ENCODE data around the gene TCP11.
"Not testable (repeated sequence)": the region's sequence is repeated elsewhere in the genome, so short reads cannot be mapped to it uniquely, and the experiment has no call there.

TCP11 gene

DNA sequence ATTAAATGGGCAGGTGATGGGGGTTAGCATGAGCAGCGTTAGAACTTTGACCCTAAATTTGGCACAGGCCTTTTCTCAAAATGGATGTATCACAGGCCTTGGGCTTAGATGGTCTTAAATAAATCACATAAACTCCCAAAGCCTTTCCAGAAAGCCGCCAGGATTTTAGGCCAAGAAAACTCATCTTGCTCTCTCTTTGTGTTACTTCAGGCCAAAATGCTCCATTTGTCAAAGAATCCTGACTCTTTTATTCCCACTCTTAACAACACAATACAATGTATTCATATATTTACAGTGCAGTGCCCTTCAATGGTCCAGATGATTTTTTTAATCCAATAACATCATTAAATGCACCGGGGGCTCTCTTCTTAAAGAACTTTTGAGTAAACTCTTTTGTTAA lies 5.9 kb upstream of the TCP11 start:
- DNase-seq, result no peak
- peaks cover 17% of the 10 kb centered on the region for H3K27me3 Mint-ChIP-seq
- CTCF ChIA-PET, result interaction anchor here (0.7 to 7.4 kb wide), 9 partner anchors 9 to 210 kb away, joined by 3 to 125 read pairs (median 5); no protein-coding TSS in a partner anchor

DNA sequence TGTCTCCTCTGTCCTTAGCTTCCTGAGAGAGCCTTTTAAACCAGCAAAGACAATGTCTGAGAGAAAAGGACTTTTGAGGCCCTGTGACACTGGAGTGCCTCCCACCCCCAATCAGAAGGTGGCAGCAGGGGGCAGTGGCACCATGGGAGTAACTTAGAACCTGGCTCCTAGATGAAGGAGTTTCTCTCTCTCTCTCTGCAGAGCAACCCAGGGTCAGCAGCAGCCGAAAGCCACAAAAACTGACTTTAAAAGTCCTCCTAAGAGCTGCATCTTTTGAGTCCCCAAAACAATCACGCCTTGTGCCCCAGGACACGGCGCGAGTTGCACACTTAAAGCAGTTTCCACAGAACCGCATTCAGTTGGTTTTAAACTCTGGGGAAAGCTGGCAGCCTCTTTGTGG lies 5.3 kb upstream of the TCP11 start:
- CTCF ChIA-PET, result interaction anchor here (0.7 to 7.4 kb wide), 9 partner anchors 9 to 160 kb away, joined by 3 to 125 read pairs (median 5); no protein-coding TSS in a partner anchor
- H3K9me3 Mint-ChIP-seq, result no peaks in the 10 kb centered on the region
- no peaks in the 10 kb centered on the region for H3K36me3 Mint-ChIP-seq
- no peak overlapping the region for H3K27ac Mint-ChIP-seq
- H3K4me1 Mint-ChIP-seq, result peaks cover 34% of the 10 kb centered on the region
- H3K4me3 Mint-ChIP-seq, result no peak overlapping the region
- DNase-seq, result peak; percentile 46
- H3K27me3 Mint-ChIP-seq, result peaks cover 23% of the 10 kb centered on the region

More for the DNA sequence above, 5.9 kb upstream of the TCP11 start:
- Mint-ChIP-seq H3K4me3 (no peak overlapping the region), H3K36me3 (no peaks in the 10 kb centered on the region), H3K27ac (no peak overlapping the region), H3K4me1 (peaks cover 30% of the 10 kb centered on the region), H3K9me3 (no peaks in the 10 kb centered on the region)

DNA sequence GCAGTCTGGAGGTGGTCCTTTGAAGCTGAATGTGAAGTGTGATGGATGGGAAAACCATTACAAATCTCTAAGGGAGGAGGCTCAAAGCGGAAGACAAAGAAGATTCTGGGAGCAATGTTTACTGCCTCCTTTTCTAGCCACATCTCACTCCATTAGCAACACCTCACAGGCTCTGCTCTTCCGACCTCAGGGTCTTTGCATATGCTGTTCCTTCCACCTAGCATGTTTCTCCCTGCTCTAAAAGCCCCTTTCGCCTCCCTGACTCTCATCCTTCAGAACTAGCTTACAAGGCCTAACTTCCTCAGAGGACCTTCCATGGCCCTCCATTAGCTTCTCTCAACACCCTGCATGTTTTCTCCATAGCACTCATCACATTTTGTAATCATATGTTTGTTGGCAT lies 4.6 kb upstream of the TCP11 start:
- Mint-ChIP-seq H3K4me3 (no peak overlapping the region), H3K36me3 (no peaks in the 10 kb centered on the region), H3K27me3 (peaks cover 27% of the 10 kb centered on the region), H3K27ac (no peak overlapping the region), H3K9me3 (no peaks in the 10 kb centered on the region), H3K4me1 (peaks cover 35% of the 10 kb centered on the region)
- CTCF ChIA-PET, result interaction anchor here (1.2 to 7.4 kb wide), 5 partner anchors 10 to 153 kb away, joined by 3 to 125 read pairs (median 11); no protein-coding TSS in a partner anchor
- no peak for DNase-seq

DNA sequence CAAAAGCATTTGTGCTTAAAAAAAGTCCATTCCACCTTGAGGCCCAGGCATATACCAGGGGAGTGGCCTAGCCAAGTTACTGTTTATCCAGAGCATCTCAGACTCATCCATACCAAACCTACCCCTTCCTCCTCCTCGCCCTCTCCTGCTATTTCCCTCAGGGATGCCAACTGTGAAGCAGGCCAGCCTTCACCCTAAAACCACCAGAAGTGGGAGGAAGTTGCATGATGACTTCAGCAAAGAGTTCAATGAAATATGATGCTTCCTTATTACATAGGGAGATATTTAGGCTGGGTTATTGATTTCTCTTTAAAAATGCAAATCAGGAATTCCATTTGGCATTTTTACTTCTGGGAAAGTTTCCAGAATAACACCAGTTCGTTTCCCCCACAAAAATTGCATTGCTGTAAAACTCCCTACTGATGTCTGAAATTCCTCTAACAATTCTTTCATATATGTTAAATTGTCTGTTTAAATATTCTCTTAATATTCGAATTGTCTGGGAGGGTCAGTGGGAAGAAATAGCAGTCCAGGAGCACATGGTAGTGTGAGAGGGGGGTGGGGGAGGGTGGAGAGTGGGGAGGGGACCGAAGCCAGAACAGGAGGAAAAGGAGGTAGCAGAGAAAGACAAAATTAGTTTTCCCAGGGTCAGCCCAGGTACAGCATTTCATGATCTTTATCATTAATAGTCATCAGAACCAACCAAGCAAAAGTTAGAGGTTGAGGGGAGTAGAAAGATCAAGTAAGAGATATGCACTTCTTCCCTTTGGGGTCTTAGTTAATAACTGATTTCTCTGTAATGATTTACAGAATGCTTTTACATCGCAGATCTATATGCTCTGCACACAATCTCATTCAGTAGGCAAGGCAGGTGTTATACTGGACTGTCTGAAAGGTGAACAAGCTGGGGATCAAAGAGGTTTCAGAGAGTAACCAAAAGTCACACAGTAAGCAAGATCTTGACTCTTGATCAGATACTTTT lies 1.7 kb upstream of the TCP11 start:
- no peaks in the 10 kb centered on the region for H3K36me3 Mint-ChIP-seq
- H3K27ac Mint-ChIP-seq, result no peak overlapping the region
- peaks cover 29% of the 10 kb centered on the region for H3K4me1 Mint-ChIP-seq
- H3K4me3 Mint-ChIP-seq, result no peak overlapping the region
- H3K27me3 Mint-ChIP-seq, result peaks cover 30% of the 10 kb centered on the region
- no peak for DNase-seq
- no peaks in the 10 kb centered on the region for H3K9me3 Mint-ChIP-seq
- CTCF ChIA-PET, result interaction anchor here (1.4 kb wide), 1 partner anchor 103 kb away, joined by 3 read pairs; no protein-coding TSS in a partner anchor

DNA sequence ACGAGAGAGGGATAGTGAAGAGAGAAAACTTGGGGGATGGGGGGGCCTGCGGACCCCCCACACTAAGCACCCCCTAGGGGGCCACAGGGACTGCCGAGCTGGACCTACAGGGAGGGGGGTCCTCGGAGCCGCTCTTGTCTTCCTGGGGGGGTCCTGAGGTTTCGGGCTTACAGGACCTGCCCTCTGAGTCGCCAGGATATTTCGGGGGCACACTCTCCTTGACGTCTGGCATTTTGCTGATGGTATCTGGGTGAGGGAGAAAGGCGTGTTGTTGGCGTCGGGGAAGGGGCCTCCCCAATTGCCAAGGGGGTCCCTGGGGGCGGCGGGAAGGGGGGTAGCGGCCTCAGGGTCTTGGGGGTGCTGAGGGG lies 516 bp downstream of the TCP11 start:
- peaks cover 22% of the 10 kb centered on the region for H3K4me1 Mint-ChIP-seq
- CTCF ChIA-PET, result interaction anchor here (0.7 to 3.7 kb wide), 15 partner anchors 9 to 684 kb away, joined by 3 to 56 read pairs (median 4); no protein-coding TSS in a partner anchor
- no peak for DNase-seq
- peaks cover 27% of the 10 kb centered on the region for H3K27me3 Mint-ChIP-seq
- H3K4me3 Mint-ChIP-seq, result no peak overlapping the region
- H3K27ac Mint-ChIP-seq, result no peak overlapping the region
- no peaks in the 10 kb centered on the region for H3K9me3 Mint-ChIP-seq
- no peaks in the 10 kb centered on the region for H3K36me3 Mint-ChIP-seq

DNA sequence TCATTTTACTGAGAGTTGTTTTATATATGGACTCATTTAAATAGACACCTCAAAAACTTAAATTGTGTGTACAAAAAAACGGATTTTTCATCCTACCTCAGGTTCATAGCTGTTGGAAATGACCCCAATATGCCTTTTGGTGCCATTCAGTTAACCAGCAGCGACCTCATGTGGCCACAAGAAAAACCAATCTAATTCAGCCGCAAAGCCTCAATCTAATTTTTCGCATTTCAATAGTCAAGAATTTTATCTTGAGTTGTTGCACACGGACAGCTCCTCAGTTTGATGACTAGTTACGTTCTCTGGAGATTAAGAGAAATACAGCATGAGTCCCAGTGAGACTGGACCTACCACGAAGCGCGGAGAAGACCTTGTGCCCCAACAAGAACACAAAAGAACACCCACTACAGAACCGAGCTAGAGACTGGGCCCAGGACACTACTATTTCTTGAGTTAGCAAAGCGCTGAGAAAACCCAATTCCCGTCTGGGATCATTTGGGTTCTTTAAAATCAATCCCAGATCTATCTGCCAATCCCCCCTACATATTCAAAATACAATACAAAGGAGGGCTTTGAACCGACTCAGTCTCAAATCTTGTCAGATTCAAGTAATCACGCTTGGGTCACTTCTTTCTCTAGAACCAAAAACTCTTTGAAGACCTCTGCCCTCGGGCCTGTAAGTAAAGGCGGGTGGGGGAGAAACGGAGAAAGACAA lies 1.1 kb downstream of the TCP11 start:
- peaks cover 22% of the 10 kb centered on the region for H3K4me1 Mint-ChIP-seq
- CTCF ChIA-PET, result interaction anchor here (0.6 to 3.7 kb wide), 24 partner anchors 8 to 725 kb away, joined by 3 to 56 read pairs (median 3); no protein-coding TSS in a partner anchor
- H3K27ac Mint-ChIP-seq, result no peak overlapping the region
- no peaks in the 10 kb centered on the region for H3K36me3 Mint-ChIP-seq
- H3K4me3 Mint-ChIP-seq, result no peak overlapping the region
- H3K9me3 Mint-ChIP-seq, result no peaks in the 10 kb centered on the region
- peaks cover 27% of the 10 kb centered on the region for H3K27me3 Mint-ChIP-seq
- peak; percentile 69 for DNase-seq

DNA sequence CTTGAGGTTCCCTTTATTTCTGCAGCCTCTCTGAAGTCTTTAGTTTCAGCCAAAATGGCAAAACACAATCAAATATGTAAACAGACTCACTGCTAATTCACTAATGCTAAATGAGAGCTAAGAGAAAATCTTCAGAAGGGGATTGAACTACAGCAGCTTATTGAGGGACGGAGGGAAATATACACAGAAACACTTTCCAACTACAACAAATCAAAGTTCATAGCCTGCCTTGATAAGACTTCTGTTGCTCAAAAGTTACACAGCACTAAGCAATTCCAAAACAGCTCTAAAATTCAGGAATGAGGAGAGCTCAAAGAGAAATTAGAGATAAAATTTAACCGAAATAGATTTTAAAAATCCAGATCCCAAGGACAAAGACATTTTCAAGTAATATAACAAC lies 1.7 kb downstream of the TCP11 start:
- no peak for DNase-seq
- CTCF ChIA-PET, result interaction anchor here (0.6 to 3.7 kb wide), 22 partner anchors 9 to 725 kb away, joined by 3 to 56 read pairs (median 4); no protein-coding TSS in a partner anchor
- H3K27me3 Mint-ChIP-seq, result peaks cover 27% of the 10 kb centered on the region
- no peak overlapping the region for H3K4me3 Mint-ChIP-seq
- H3K27ac Mint-ChIP-seq, result no peak overlapping the region
- H3K4me1 Mint-ChIP-seq, result peaks cover 22% of the 10 kb centered on the region
- H3K9me3 Mint-ChIP-seq, result no peaks in the 10 kb centered on the region
- no peaks in the 10 kb centered on the region for H3K36me3 Mint-ChIP-seq

DNA sequence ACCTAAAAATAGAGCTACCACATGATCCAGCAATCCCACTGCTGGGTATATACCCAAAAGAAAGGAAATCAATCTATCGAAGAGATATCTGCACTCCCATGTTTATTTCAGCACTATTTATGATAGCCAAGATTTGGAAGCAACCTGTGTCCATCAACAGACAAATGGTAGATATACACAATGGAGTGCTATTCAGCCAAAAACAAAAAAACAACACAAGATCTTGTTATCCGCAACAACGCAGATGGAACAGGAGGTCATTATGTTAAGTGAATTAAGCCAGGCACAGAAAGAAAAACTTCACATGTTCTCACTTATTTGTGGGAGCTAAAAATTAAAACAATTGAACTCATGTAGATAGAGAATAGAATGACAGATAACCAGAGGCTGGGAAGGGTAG lies 2.9 kb downstream of the TCP11 start:
- Mint-ChIP-seq H3K27me3 (peaks cover 24% of the 10 kb centered on the region), H3K4me1 (peaks cover 20% of the 10 kb centered on the region)
- not testable (repeated sequence) for H3K4me3 Mint-ChIP-seq, H3K27ac Mint-ChIP-seq, H3K9me3 Mint-ChIP-seq, DNase-seq, H3K36me3 Mint-ChIP-seq
- CTCF ChIA-PET, result interaction anchor here (1.1 to 3.7 kb wide), 3 partner anchors 22 to 151 kb away, joined by 3 to 56 read pairs (median 6); no protein-coding TSS in a partner anchor

DNA sequence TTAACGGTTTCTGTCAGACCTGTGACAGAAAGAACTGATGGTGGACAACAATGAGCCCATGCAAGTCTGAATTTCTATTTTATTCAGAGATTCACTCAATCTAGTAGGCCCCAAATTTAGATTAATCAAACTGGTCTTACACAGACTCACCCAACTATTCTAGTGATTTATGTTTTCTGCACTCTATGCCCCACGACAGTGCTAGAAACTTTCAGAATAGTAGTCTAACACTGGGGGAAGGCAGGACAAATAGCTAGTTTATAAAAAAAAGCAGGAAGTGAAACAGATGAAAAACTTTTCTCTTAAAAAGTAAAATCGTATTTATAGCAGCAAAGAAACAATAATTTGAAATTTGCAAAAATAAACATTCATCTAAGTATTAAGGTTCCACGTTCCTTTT lies 5.0 kb downstream of the TCP11 start:
- H3K36me3 Mint-ChIP-seq, result no peaks in the 10 kb centered on the region
- CTCF ChIA-PET, result no interaction called here
- H3K4me1 Mint-ChIP-seq, result peaks cover 10% of the 10 kb centered on the region
- H3K27me3 Mint-ChIP-seq, result peaks cover 14% of the 10 kb centered on the region
- H3K9me3 Mint-ChIP-seq, result no peaks in the 10 kb centered on the region
- no peak for DNase-seq
- H3K4me3 Mint-ChIP-seq, result no peak overlapping the region
- no peak overlapping the region for H3K27ac Mint-ChIP-seq

DNA sequence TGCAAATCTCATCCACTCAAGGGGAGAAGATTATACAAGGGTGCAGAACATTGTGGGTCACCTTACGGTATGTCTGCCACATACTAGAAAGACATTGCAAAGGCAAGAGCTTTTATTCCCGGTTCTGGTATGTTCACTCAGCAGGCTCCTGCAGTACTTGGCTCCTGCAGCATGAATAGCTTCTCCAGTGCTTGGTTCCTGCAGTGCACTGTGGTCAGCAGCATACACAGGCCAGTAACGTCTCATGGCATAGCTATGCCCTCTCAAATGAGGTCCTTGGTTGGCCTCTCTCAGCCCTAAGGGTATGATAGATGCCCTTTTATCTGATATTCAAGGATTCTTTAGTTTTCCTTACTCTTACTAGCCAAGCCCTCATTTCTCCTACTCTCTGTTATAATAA lies 12.6 kb downstream of the TCP11 start:
- DNase-seq, result no peak
- H3K27ac Mint-ChIP-seq, result no peak overlapping the region
- peaks cover 27% of the 10 kb centered on the region for H3K27me3 Mint-ChIP-seq
- no peaks in the 10 kb centered on the region for H3K4me1 Mint-ChIP-seq
- H3K36me3 Mint-ChIP-seq, result no peaks in the 10 kb centered on the region
- CTCF ChIA-PET, result interaction anchor here (1.1 to 2.4 kb wide), 4 partner anchors 11 to 142 kb away, joined by 3 to 10 read pairs (median 6); no protein-coding TSS in a partner anchor
- no peak overlapping the region for H3K4me3 Mint-ChIP-seq
- H3K9me3 Mint-ChIP-seq, result no peaks in the 10 kb centered on the region

DNA sequence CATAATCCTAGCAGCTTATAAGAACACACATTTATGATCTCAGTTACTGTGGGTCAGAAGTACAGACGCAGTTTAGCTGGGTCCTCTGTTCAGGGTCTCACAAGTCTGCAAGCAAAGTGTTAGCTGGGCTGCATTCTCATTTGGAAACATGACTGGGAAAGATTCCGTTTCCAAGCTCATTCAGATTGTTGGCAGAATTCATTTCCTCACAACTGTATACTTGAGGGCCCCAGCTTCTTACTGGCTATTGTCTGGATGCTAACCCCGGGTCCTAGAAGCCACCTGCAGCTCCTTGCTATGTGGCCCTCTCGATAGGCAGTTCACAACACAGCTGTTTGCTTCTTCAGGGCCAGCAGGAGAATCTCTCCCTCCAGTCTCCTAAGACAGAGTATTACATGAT lies 13.1 kb downstream of the TCP11 start:
- Mint-ChIP-seq H3K36me3 (no peaks in the 10 kb centered on the region), H3K4me1 (no peaks in the 10 kb centered on the region), H3K9me3 (no peaks in the 10 kb centered on the region), H3K27me3 (peaks cover 27% of the 10 kb centered on the region), H3K27ac (no peak overlapping the region), H3K4me3 (no peak overlapping the region)
- CTCF ChIA-PET, result interaction anchor here (1.3 to 2.4 kb wide), 3 partner anchors 11 to 17 kb away, joined by 4 to 10 read pairs (median 7); no protein-coding TSS in a partner anchor
- DNase-seq, result no peak

DNA sequence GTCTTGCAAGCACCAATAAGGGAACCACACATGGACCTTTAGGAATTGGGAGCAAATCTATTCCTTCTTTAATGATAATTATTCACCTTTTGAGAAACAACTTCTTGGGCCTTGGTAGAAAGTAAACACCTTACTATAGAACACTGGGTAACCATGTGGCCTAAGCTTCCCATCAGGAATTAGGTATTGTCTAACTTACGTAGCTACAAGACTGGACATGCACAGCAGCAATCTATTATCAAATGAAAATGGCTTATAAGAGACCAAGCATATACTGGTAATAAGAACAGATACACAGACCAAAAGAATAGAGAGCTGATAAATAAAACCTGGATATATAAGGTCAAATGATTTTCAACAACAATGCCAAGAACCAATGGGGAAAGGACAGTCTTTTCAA lies 16.8 kb downstream of the TCP11 start:
- Mint-ChIP-seq H3K9me3 (no peaks in the 10 kb centered on the region), H3K4me3 (no peak overlapping the region), H3K27ac (no peak overlapping the region), H3K36me3 (no peaks in the 10 kb centered on the region), H3K4me1 (no peaks in the 10 kb centered on the region), H3K27me3 (peaks cover 23% of the 10 kb centered on the region)
- CTCF ChIA-PET, result no interaction called here
- no peak for DNase-seq

DNA sequence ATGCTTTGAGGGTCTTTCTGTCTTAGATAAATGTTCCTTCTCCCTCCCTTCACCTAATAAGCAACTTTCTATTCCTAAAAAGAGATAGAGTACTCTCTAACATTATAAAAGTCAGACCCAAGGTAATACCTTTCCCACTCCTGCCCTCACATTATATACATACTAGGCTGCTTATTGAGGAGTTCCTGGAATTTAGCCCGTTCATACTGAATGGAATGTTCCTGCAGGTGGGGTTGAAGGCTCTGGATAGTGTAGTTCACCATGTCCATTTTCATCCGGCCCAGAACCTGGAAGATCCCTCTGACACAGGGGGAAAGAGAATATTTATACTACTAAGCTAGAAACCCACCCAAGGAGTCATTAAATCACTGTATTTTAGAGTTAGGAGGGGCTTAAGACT lies 20.4 kb downstream of the TCP11 start:
- CTCF ChIA-PET, result no interaction called here
- H3K9me3 Mint-ChIP-seq, result no peaks in the 10 kb centered on the region
- H3K27me3 Mint-ChIP-seq, result peaks cover 8% of the 10 kb centered on the region
- H3K4me3 Mint-ChIP-seq, result no peak overlapping the region
- DNase-seq, result no peak
- H3K36me3 Mint-ChIP-seq, result no peaks in the 10 kb centered on the region
- no peaks in the 10 kb centered on the region for H3K4me1 Mint-ChIP-seq
- no peak overlapping the region for H3K27ac Mint-ChIP-seq

DNA sequence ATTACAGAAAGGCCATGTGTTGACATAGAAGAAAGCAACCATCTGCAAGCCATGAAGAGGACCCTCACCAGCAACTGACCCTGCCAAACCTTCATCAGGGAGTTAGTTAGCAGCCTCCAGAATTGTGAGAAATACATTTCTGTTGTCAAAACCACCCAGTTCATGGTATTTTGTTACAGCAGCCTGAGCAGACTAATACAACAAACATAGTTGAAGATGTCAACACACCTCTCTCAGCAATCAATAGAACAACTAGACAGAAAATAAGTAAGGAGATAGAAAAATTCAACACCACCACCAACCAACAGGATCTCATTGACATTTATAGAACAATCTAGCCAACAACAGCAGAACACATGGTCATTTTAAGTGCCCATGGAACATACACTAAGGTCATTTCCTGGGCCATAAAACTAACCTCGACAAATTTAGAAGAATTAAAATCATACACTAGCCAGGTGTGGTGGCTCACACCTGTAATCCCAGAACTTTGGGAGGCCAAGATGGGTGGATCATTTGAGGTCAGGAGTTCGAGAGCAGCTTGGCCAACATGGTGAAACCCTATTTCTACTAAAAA lies 32.7 kb downstream of the TCP11 start:
- CTCF ChIA-PET, result no interaction called here
- Mint-ChIP-seq H3K36me3 (no peaks in the 10 kb centered on the region), H3K4me3 (no peak overlapping the region), H3K9me3 (no peaks in the 10 kb centered on the region), H3K27me3 (peaks cover 9% of the 10 kb centered on the region), H3K27ac (no peak overlapping the region), H3K4me1 (no peaks in the 10 kb centered on the region)
- no peak for DNase-seq

All from activated naive CD4-positive, alpha-beta T cell treated with anti-CD3 and anti-CD28 coated beads, Interleukin-2, amount 10 ng/mL, durations not matched to agents 7 days and 5 days (primary cell).